WTC11 (cell line): Measurements from ENCODE around the gene PLCB3.

Experiments
- CREB1 ChIP-seq: sonication (generic); formaldehyde crosslinking; IDR thresholded peaks from 2 replicates; pipeline ENCODE4 v1.8.0; 2023; ENCODE audit warnings: mild to moderate bottlenecking, missing genetic modification reagents
- CTCF ChIP-seq: fragments of 200-600 bp; IDR thresholded peaks from 2 replicates; pipeline ENCODE4 v1.8.0; 2022; ENCODE audit warnings: antibody characterized with exemption
- ESRRA ChIP-seq: sonication (generic); formaldehyde crosslinking; IDR thresholded peaks from 2 replicates; pipeline ENCODE4 v1.8.1; 2022; ENCODE audit warnings: mild to moderate bottlenecking, missing genetic modification reagents, borderline replicate concordance
- FOXJ3 ChIP-seq: sonication (generic); formaldehyde crosslinking; IDR thresholded peaks from 2 replicates; pipeline ENCODE4 v1.9.0; 2021; ENCODE audit warnings: missing genetic modification reagents, mild to moderate bottlenecking, borderline replicate concordance
- JUN ChIP-seq: sonication (generic); formaldehyde crosslinking; IDR thresholded peaks from 2 replicates; pipeline ENCODE4 v1.8.0; 2023; ENCODE audit warnings: mild to moderate bottlenecking, missing genetic modification reagents
- KAT7 ChIP-seq: sonication (generic); formaldehyde crosslinking; IDR thresholded peaks from 2 replicates; pipeline ENCODE4 v1.8.1; 2023; ENCODE audit warnings: missing genetic modification reagents, mild to moderate bottlenecking, borderline replicate concordance
- MAX ChIP-seq: sonication (generic); formaldehyde crosslinking; IDR thresholded peaks from 2 replicates; pipeline ENCODE4 v1.8.0; 2022; ENCODE audit warnings: mild to moderate bottlenecking, missing genetic modification reagents
- MLX ChIP-seq: sonication (generic); formaldehyde crosslinking; IDR thresholded peaks from 2 replicates; pipeline ENCODE4 v1.8.1; 2023; ENCODE audit warnings: mild to moderate bottlenecking, missing genetic modification reagents, moderate library complexity
- SMAD3 ChIP-seq: sonication (generic); formaldehyde crosslinking; IDR thresholded peaks from 2 replicates; pipeline ENCODE4 v1.8.0; 2022; ENCODE audit warnings: missing genetic modification reagents, mild to moderate bottlenecking, borderline replicate concordance
- SP1 ChIP-seq: sonication (generic); formaldehyde crosslinking; conservative IDR thresholded peaks from 2 replicates; pipeline ENCODE4 v1.8.1; 2022; ENCODE audit warnings: missing genetic modification reagents
- ZBTB21 ChIP-seq: sonication (generic); formaldehyde crosslinking; IDR thresholded peaks from 2 replicates; pipeline ENCODE4 v1.8.1; 2023; ENCODE audit warnings: mild to moderate bottlenecking, missing genetic modification reagents, borderline replicate concordance
- ZNF281 ChIP-seq: sonication (generic); formaldehyde crosslinking; IDR thresholded peaks from 2 replicates; pipeline ENCODE4 v1.8.0; 2023; ENCODE audit warnings: mild to moderate bottlenecking, missing genetic modification reagents
- ZNF532 ChIP-seq: fragments of 250-450 bp; sonication (Bioruptor Pico); IDR thresholded peaks from 2 replicates; pipeline ENCODE4 v1.9.0; 2021; ENCODE audit warnings: mild to moderate bottlenecking, borderline replicate concordance

GRCh38 chr11:64253043-64253442, 1.7 kb downstream of the PLCB3 start:
- TF ChIP-seq ZBTB21 (CRISPR knock-in tag) (no peak), CTCF (no peak), MLX (CRISPR knock-in tag) (no peak), ZNF532 (CRISPR knock-in tag) (no peak), SMAD3 (CRISPR knock-in tag) (no peak), JUN (CRISPR knock-in tag) (no peak), MAX (CRISPR knock-in tag) (no peak), FOXJ3 (CRISPR knock-in tag) (no peak), KAT7 (CRISPR knock-in tag) (no peak), SP1 (CRISPR knock-in tag) (no peak), ESRRA (CRISPR knock-in tag) (no peak), ZNF281 (CRISPR knock-in tag) (no peak), CREB1 (CRISPR knock-in tag) (no peak)
